NCI-H1694 (cell line): ENCODE results near the gene FBXW7.
"Not testable (repeated sequence)": the region's sequence is repeated elsewhere in the genome, so short reads cannot be mapped to it uniquely, and the experiment has no call there.

ENCODE experiments used
- DNase-seq: peaks from one replicate; lab custom pipeline; 2025; lab: John Stamatoyannopoulos, UW

The FBXW7 gene

DNA sequence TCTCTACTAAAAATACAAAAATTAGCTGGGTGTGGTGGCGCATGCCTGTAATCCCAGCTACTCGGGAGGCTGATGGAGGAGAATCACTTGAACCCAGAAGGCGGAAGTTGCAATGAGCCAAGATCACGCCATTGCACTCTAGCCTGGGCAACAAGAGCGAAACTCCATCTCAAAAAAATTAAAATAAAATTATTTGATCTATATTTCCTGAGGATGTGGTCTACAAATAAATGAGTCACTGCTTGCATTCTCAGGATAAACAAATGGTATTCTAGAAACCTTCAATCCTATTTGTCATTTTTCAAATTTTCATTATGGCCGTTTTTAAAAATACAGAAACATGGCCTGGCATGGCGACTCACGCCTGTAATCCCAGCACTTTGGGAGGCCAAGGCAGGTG is 8.6 kb upstream of the FBXW7 start:
- not testable (repeated sequence) for DNase-seq

- DNase-seq, result no peak
Observed at GRCh38 chr4:152540941-152541340, 5.0 kb upstream of the FBXW7 start.

DNA sequence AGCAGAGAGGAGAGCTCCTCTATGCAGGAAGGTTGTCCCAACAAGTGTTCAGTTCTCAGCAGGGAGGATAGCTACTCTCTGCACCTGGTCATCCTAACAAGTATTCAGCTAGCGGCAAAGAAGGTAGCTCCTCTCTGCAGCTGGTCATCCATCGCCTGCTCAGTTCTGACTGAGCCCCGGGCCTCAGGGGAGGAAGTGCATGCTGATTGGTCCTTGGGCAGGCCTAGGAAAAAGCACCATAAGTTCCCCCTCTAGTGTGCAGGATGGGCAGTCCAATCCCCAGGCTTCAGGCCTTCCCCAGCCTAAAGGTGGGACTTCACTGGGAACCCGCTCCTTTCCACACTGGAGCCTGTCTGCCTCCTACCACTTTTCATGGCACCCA is 4.4 kb upstream of the FBXW7 start:
- DNase-seq, result no peak

- DNase-seq, result no peak
Observed at GRCh38 chr4:152539556-152540292, 3.8 kb upstream of the FBXW7 start.

GRCh38 chr4:152537881-152538280 is 2.0 kb upstream of the FBXW7 start:
- no peak for DNase-seq

GRCh38 chr4:152536545-152537182 is 772 bp upstream of the FBXW7 start:
- DNase-seq, result peak; percentile 22

DNA sequence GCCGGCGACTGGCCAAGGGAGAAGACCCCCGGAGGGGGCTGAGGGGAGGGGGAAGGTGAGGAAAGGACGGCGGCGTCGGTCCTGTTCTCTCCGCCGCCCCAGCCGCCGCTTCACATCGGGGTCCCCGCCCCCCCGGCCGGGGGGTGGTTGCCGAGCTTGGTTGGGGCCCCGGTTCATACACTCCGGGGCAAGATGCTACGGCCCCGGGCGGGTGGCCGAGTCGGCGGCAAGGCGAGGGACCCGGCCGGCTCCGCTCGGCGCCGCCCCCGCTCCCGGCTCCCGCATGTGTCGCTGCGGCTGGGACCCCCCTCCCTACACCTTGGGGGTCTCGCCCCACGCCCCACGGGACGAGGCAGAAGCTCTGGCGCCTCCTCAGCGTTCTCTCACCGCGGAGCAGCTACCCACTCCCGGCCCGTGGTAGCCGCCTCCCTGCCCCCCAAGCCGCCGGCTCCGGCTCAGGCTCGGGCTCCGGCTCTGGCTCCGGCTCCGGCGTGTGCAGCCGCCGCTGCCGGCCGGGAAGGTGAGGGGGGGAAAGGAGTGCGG is 461 bp downstream of the FBXW7 start:
- DNase-seq, result no peak

DNA sequence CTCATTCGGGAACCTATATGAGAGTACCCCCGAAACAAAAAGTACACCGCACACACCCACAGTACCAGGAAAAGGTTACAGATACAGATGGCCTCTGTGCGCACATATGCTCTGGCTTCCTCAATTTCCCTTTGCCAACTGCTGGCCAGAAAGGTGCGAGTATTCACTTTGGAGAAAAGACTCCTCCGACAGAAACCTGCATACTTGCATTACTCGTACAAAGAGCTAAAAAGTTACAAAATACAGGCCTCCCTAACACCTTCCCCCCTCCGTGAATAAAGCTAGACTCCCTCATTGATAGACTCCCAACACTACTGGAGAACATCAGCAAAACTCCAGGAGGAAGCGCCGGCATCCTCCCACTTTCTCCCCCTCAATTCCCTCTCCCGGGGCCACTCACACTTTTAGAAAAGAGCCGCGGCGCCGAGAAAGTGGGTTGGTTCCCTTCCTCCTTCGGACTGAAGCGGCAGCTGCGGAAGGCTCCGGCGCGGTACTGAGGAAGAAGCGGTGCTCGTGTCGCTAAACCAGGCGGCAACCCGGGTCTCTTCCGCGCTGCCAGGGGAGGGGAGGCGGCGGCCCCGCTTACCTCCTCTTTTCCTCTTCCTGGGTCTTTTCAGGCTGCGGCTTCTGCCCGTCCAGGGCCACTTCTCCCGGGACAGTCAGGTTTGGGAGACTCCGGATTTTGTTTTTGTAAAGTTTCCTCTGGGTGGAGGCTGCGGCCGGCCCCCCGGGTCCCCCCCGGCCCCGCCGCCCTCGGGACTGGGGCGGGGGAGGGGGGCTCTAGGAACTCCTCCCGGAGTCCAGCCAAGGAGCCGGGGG is 1.1 kb downstream of the FBXW7 start:
- no peak for DNase-seq

DNA sequence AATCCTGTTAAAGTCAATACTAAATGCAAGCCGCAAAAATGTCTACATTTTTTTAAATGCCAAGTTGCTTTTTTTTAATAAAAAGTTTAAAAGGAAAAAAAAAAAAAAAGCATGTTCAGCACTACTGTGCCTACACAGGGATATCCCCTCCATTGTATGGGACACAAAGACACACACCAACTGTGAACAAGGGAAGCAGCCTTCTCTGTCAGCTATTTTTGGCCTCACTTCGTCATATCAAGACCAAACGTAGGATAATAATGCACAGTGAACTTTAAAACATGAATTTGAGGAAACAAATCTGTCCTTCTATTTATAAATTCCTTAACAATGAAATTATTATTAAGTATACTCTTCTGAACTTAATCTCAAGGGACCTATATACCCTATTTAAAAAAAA is 4.4 kb downstream of the FBXW7 start:
- no peak for DNase-seq

GRCh38 chr4:152530600-152530999 is 5.3 kb downstream of the FBXW7 start:
- DNase-seq, result no peak

GRCh38 chr4:152529880-152530279 is 6.0 kb downstream of the FBXW7 start:
- no peak for DNase-seq

GRCh38 chr4:152528060-152528459 is 7.8 kb downstream of the FBXW7 start:
- DNase-seq, result no peak

GRCh38 chr4:152525878-152526277 is 10.0 kb downstream of the FBXW7 start:
- no peak for DNase-seq

DNA sequence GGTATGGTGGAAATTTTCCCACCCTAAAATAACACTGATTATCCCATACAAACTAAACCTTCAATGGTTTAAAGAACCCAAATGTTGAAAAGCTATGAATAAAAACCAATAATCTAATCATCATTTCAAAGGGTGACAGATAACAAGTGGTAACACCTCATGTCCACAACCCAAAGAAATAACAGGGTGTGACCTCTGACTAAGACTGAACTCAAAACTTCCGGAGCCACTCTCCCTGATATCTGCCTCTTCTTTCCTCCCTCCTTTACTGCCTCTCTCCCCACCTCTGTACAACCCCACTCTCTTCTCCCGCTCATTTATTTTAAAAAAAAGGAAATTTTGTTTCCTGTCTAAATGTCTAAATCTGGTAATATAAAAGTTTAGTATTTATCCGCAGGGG is 11.5 kb downstream of the FBXW7 start:
- no peak for DNase-seq

DNA sequence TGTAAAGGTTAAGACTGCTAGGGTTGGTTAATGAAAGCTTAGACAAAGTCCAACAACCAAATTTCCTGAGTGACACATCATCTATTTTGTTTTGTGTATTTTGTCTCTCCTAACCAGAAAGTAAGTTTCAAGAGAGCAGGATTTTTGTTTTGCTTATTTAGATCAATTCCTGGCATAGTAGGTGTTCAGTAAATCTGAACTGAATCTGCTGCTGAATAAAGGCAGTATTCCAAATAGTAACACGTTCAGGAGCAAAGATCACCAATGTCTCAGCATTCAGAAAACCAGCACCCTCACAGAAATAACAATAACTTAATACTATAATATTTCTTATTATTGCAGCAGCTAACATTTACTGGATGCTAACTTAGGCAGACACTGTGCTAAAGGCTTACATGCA is 12.2 kb downstream of the FBXW7 start:
- DNase-seq, result no peak

DNA sequence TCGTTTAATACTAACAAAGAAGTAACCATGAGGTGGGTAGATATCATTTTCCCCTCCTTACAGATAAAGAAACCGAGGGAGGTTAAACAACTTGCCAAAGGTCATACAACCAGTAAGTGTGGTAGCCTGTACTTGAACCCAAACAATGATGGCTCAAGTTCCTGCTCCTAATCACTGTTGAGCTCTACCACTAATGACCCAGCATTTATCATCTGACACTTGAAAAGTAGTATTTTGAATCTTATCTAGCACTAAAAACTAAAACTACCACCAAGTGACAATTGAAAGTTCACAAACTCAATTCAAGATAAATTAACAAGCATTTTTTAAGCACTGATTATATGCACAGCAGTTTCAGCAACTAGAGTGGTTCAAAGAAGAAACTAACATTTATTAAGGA is 13.1 kb downstream of the FBXW7 start:
- DNase-seq, result no peak

DNA sequence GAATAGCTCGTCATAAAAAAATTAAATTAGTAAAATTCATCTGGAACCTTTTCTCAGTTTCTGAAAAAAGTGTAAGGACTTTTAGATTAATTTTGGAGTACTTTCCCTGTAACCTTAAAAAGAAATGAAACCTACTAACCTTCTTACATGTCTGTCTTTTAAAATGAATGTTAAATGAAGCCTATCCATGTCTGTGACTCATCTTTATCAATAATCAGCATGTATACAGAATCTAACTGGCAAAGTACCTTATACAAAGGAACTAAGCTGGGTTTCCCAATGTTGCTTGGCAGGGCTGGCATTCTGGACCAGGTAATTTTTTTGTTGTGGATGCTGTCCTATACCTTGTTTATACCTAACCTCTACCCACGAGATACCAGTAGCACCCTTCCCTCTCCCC is 13.6 kb downstream of the FBXW7 start:
- no peak for DNase-seq

DNA sequence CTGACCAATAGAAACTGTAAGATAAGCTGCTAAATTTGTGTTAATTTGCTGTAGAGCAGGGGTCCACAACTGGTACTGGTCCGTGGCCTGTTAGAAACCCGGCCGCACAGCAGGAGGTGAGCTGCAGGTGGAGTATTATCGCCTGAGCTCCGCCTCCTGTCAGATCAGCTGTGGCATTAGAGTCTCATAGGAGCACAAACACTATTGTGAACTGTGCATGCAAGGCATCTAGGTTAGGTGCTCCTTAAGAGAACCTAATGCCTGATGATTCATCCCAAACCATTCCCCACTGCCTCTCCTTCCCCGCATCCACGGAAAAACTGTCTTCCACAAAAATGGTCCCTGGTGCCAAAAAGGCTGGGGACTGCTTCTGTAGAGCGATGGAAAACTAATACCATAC is 19.7 kb downstream of the FBXW7 start:
- no peak for DNase-seq

DNA sequence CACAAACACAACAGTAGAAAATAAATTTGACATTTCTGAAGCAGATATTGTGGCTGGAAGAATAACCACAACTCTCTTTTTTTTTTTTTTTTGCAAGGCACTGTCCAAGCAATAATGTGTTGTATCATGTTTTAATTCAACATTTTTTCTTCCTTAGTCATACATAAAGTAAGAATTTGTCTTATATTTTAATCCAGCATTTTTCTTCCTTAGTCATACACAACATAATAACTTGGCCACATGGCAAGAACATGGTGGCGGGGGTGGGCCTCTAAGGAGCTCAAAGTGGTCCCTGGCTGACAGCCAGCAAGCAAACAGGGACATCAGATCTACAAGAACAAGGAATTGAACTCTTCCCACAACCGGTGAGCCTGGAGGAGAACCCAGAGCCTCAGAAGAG is 20.2 kb downstream of the FBXW7 start:
- no peak for DNase-seq

GRCh38 chr4:152514356-152514755 is 21.5 kb downstream of the FBXW7 start:
- no peak for DNase-seq

DNA sequence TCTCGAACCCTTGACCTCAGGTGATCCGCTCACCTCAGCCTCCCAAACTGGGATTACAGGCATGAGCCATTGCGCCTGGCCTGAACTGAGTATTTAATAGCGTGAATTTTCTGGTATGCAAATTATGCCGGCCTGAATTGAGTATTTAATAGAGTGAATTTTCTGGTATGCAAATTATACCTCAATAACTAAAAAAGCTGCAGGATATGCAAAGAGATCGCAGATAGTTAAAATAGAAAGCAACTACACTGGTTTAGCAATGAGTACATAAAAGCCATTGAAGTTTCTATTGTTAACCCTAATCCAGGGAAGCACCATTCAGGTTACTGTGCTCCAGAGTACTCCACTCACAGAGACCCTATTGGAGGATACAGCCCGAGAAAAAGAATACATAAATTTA is 22.8 kb downstream of the FBXW7 start:
- no peak for DNase-seq

DNA sequence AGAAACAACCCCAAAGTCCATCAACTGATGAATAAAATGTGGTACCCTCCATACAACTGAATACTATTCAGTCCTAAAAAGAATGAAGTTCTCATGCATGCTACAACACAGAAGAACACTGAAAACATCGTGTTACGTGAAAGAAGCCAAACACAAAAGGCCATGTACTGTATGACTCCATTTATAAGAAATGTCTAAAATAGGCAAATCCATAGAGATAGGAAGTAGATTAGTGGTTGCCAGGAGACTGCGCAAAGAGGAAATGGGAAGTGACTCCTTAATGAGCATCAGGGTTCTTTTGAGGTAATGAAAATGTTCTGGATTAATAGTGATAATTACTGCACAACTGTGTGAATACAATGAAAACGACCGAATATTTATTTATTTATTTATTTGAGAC is 23.4 kb downstream of the FBXW7 start:
- no peak for DNase-seq
